ENCODE data around the gene AIG1.

DNA sequence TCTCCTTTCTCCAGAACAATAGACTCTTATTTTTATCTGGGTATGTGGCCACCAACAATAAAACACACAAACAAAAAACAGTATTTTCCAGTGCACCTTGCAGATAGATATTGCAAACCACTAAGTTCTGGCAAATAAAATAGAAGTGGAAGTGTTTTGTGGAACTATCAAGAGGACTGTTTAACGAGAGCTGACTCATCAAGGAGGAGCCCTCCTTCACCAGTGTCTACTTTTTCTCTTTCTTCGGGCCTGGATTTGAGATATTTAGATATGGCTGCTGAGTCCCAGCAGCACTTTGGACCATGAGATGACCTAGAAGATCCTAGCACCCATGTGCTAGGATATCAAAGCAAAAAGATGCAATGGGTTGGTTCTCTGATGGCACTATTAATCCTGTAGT is 154.7 kb downstream of the AIG1 start:
- no peak for TF ChIP-seq EZH2 (IDR thresholded peaks at IDR 0.05; ENCODE audit: borderline replicate concordance, insufficient read depth, low read length, poor library complexity, severe bottlenecking)
- no peak for TF ChIP-seq CTCF (IDR thresholded peaks at IDR 0.05; ENCODE audit: poor library complexity, severe bottlenecking)
- TF ChIP-seq EP300 (conservative IDR thresholded peaks at IDR 0.05; ENCODE audit: poor library complexity, severe bottlenecking) = no peak
- TF ChIP-seq TAF1 (IDR thresholded peaks at IDR 0.05; ENCODE audit: low read depth) = no peak
- no peak for TF ChIP-seq MXI1 (conservative IDR thresholded peaks at IDR 0.05; ENCODE audit: poor library complexity, severe bottlenecking)
- no peak for TF ChIP-seq RAD21 (conservative IDR thresholded peaks at IDR 0.05)
- no peak for TF ChIP-seq POLR2AphosphoS5 (IDR thresholded peaks at IDR 0.05)
